HepG2 (cell line): Measurements from ENCODE around the gene CLEC16A. TPM values are rescaled to one million over a fixed set of nuclear protein-coding genes. Genes with fewer than 3 reads are reported as not detected.

Experiments
- ATAC-seq: fragments of 200-7000 bp; cut with Tn5 transposase; 3 replicates; pipeline ENCODE4 v1.9.1; 2020; ENCODE audit warnings: mild to moderate bottlenecking, moderate library complexity
- BruUV-seq: library from RNA; stranded (reverse); fragments of 400-500 nt; replicated peaks from 2 replicates; lab custom pipeline; 2021; lab: Mats Ljungman, UMichigan
- CTCF ChIA-PET: fragments of 300-600 bp; formaldehyde crosslinking; extraction: SDS; loops from one replicate; lab custom pipeline; 2021; ENCODE audit warnings: low total read pairs, inconsistent platforms, low intra/inter-chr PET ratio; lab: Yijun Ruan, JAX
- POLR2A ChIA-PET: fragments of 350-600 bp; sonication (Branson Sonifier 250); formaldehyde crosslinking; loops from one replicate; lab custom pipeline; 2020; ENCODE audit warnings: antibody characterized with exemption, inconsistent platforms; lab: Yijun Ruan, JAX
- DNase-seq: peaks from one replicate; pipeline ENCODE4 v3.0.0-alpha.2; 2015; ENCODE audit warnings: low spot score
- FAIRE-seq: peaks from 3 replicates; lab custom pipeline; 2011; peaks lifted over from hg19 to GRCh38; lab: Jason Lieb, UNC
- H2AFZ ChIP-seq: one replicate; pipeline ENCODE4 v1.6.1; 2011; ENCODE audit warnings: low read length, inconsistent platforms
- H3K27ac ChIP-seq: fragments of 300-600 bp; 3 replicates; pipeline ENCODE4 v1.8.0; 2011; ENCODE audit warnings: mixed run types, mild to moderate bottlenecking, mixed read lengths, low read length, inconsistent platforms; ENCODE audit not compliant: insufficient read depth; ENCODE audit errors: extremely low read length
- H3K27me3 ChIP-seq, 2 experiments: fragments of 200-600 bp in 1 of 2; 2 replicates in 1 of 2; 3 replicates in 1 of 2; pipeline versions ENCODE4 v1.6.0 to v1.8.0; 2011; ENCODE audit warnings: low read length in 2 of 2, mild to moderate bottlenecking in 2 of 2, moderate library complexity in 2 of 2, inconsistent platforms in 1 of 2; ENCODE audit not compliant: insufficient read depth in 2 of 2, control insufficient read depth in 1 of 2
- H3K36me3 ChIP-seq, 2 experiments: fragments of 200-600 bp in 1 of 2; replicated peaks in 1 of 2; 2 replicates in 1 of 2; 3 replicates in 1 of 2; pipeline versions ENCODE4 v1.5.1 to v1.8.0; 2011; ENCODE audit warnings: low read length in 2 of 2, inconsistent platforms in 1 of 2; ENCODE audit not compliant: insufficient read depth in 2 of 2, control insufficient read depth in 1 of 2
- H3K4me1 ChIP-seq: 2 replicates; pipeline ENCODE4 v1.5.1; 2012; ENCODE audit warnings: low read length, inconsistent platforms; ENCODE audit not compliant: insufficient read depth
- H3K4me2 ChIP-seq: 2 replicates; pipeline ENCODE4 v1.6.0; 2011; ENCODE audit warnings: low read depth, low read length, inconsistent platforms
- H3K4me3 ChIP-seq, 3 experiments: fragments of 200-600 bp in 1 of 3; sonication (generic), shearing (Covaris generic) in 1 of 3; replicated peaks in 1 of 3; 2 replicates each; pipeline ENCODE4 v1.5.1; 2011 to 2016; ENCODE audit warnings: low read length in 3 of 3, inconsistent platforms in 2 of 3, low read depth in 2 of 3, mild to moderate bottlenecking in 2 of 3, control low read depth in 1 of 3, mixed read lengths in 1 of 3; ENCODE audit not compliant: insufficient read depth in 1 of 3
- H3K79me2 ChIP-seq: one replicate; pipeline ENCODE4 v1.6.1; 2011; ENCODE audit warnings: low read length, inconsistent platforms; ENCODE audit not compliant: insufficient read depth
- H3K9ac ChIP-seq: 2 replicates; pipeline ENCODE4 v1.6.0; 2011; ENCODE audit warnings: mild to moderate bottlenecking, low read depth, low read length, inconsistent platforms; ENCODE audit not compliant: insufficient read depth
- H3K9me3 ChIP-seq: 2 replicates; pipeline ENCODE4 v1.5.1; 2012; ENCODE audit warnings: mild to moderate bottlenecking, low read length
- H4K20me1 ChIP-seq: 2 replicates; pipeline ENCODE4 v1.6.0; 2011; ENCODE audit warnings: inconsistent platforms, mild to moderate bottlenecking, low read length, moderate library complexity; ENCODE audit not compliant: insufficient read depth
- CBX5 ChIP-seq: sonication (generic); formaldehyde crosslinking; IDR thresholded peaks from 2 replicates; pipeline ENCODE4 v1.4.0; 2020; ENCODE audit warnings: missing genetic modification reagents, borderline replicate concordance
- NFYB ChIP-seq: sonication (generic); formaldehyde crosslinking; IDR thresholded peaks from 2 replicates; pipeline ENCODE4 v1.4.0; 2020; ENCODE audit warnings: missing genetic modification reagents
- SP1 ChIP-seq, 2 experiments: fragments of 450-650 bp in 1 of 2; sonication (generic) in 1 of 2; formaldehyde crosslinking in 1 of 2; IDR thresholded peaks; 2 replicates each; pipeline versions ENCODE4 v1.4.0 to v1.6.1; 2016 to 2020; ENCODE audit warnings: missing genetic modification reagents in 1 of 2
- ZMYM2 ChIP-seq: sonication (generic); formaldehyde crosslinking; IDR thresholded peaks from 2 replicates; pipeline ENCODE4 v1.8.0; 2022; ENCODE audit warnings: mild to moderate bottlenecking, missing genetic modification reagents
- ZNF235 ChIP-seq: sonication (generic); formaldehyde crosslinking; IDR thresholded peaks from 2 replicates; pipeline ENCODE4 v1.8.1; 2023; ENCODE audit warnings: mild to moderate bottlenecking, missing genetic modification reagents, borderline replicate concordance
- ZNF766 ChIP-seq: sonication (generic); formaldehyde crosslinking; IDR thresholded peaks from 2 replicates; pipeline ENCODE4 v1.5.0; 2020; ENCODE audit warnings: missing genetic modification reagents, borderline replicate concordance
- WGBS: methylation state at CpG from one replicate; pipeline ENCODE4 v1.1.6; 2017; ENCODE audit warnings: low lambda C conversion rate; 5-methylcytosine and 5-hydroxymethylcytosine counted together
- in situ Hi-C: cut with HindIII; loops from 2 replicates; pipeline ENCODE4 v1.10.0; 2017; ENCODE audit warnings: low pct_unique_long_range_greater_than_20kb; ENCODE audit not compliant: extremely low pct_ligation_motif_present
- intact Hi-C: fragments of 100-400 bp; cut with micrococcal nuclease; formaldehyde crosslinking; loops from one replicate; pipeline ENCODE4 v1.10.0; 2022; ENCODE audit not compliant: unreplicated experiment
- polyA plus RNA-seq, 8 experiments: library from polyadenylated mRNA; depleted of rRNA in 3 of 8; stranded (reverse) in 7 of 8; unstranded in 1 of 8; fragments of >200 nt; fragmentation: Illumina TruSeq in 4 of 8; extraction: Trizol in 4 of 8; gene quantifications; 2 replicates each; pipeline versions ENCODE4 v1.2.1 to v1.2.3, GENCODE V29; 2011 to 2016; ENCODE audit warnings: low read depth in 4 of 8, missing spikeins in 1 of 8, mixed read lengths in 1 of 8; ENCODE audit not compliant: insufficient read depth in 1 of 8
- total RNA-seq, 5 experiments: library from RNA; depleted of rRNA; stranded (reverse); fragments of >200 nt; fragmentation: Illumina TruSeq; extraction: Trizol; gene quantifications; 2 replicates each; pipeline ENCODE4 v1.2.3, GENCODE V29; 2016; ENCODE audit warnings: low read depth in 1 of 5
- TF ChIP-seq, protein P1 (sequence below), 2 experiments: sonication (generic) in 1 of 2; formaldehyde crosslinking in 1 of 2; IDR thresholded peaks; 2 replicates each; pipeline versions ENCODE4 v1.5.1 to v1.6.1; 2011 to 2020; ENCODE audit warnings: borderline replicate concordance in 1 of 2, low read depth in 1 of 2, low read length in 1 of 2, mild to moderate bottlenecking in 1 of 2, missing genetic modification reagents in 1 of 2, moderate library complexity in 1 of 2

Gene CLEC16A
- total and polyA plus RNA-seq, 2 of the 13 experiments (the other 11 are each of a cell fraction or from before 2014, with no cell fraction given), result 8.5 to 10.3 TPM

- ChIA-PET POLR2A (interaction anchor here (2.4 kb wide), 1 partner anchor 48 kb away, joined by 10 read pairs; the partner anchor contains the start of gene SOCS1), CTCF (no interaction called here)
- in situ Hi-C loops, result no loop called here
- TF ChIP-seq ZNF766 (CRISPR knock-in tag) (no peak), NFYB (CRISPR knock-in tag) (peak; percentile 47; the same call in 1 of the 2 replicates), CBX5 (peak; percentile 19; the same call in 1 of the 2 replicates), ZMYM2 (0 out of 2 replicates have a peak, but pooled peaks have one; percentile 49), SP1 (IDR thresholded peaks at IDR 0.05) (no peak), SP1 (CRISPR knock-in tag; IDR thresholded peaks at IDR 0.05) (peak; percentile 54; the same call in 1 of the 2 replicates), ZNF235 (CRISPR knock-in tag) (no peak)
- TF ChIP-seq, protein P1, sequence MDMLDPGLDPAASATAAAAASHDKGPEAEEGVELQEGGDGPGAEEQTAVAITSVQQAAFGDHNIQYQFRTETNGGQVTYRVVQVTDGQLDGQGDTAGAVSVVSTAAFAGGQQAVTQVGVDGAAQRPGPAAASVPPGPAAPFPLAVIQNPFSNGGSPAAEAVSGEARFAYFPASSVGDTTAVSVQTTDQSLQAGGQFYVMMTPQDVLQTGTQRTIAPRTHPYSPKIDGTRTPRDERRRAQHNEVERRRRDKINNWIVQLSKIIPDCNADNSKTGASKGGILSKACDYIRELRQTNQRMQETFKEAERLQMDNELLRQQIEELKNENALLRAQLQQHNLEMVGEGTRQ (IDR thresholded peaks at IDR 0.05; ENCODE audit: low read depth, low read length), result peak; percentile 51
- TF ChIP-seq, protein P1 (CRISPR knock-in tag; IDR thresholded peaks at IDR 0.05; ENCODE audit: borderline replicate concordance), result no peak
- no peak overlapping the region for H2AFZ ChIP-seq
- no peaks in the 10 kb centered on the region for H3K36me3 ChIP-seq
- intact Hi-C loops, result no loop called here
- H3K9me3 ChIP-seq, result peaks cover 7% of the 10 kb centered on the region
- H3K9ac ChIP-seq, result no peak overlapping the region
- H3K4me3 ChIP-seq, result no peak overlapping the region
- FAIRE-seq (no peak), ATAC-seq (no peak), DNase-seq (no peak)
- no peaks in the 10 kb centered on the region for H4K20me1 ChIP-seq
- peaks cover 29% of the 10 kb centered on the region for H3K4me1 ChIP-seq
- WGBS, result 38% methylated on average over 3 of the region's 3 CpGs
- peaks cover 2 to 47% of the 10 kb centered on the region in 2 experiments for H3K27me3 ChIP-seq
- no peak overlapping the region for H3K4me2 ChIP-seq
- no TSS peak for BruUV-seq
- no peak overlapping the region for H3K27ac ChIP-seq
- H3K79me2 ChIP-seq, result no peaks in the 10 kb centered on the region
These were observed 263.3 kb downstream of the CLEC16A start for GRCh38 chr16:11207646-11208045.
